IMR-90 (cell line): ENCODE data around the gene NDUFA7.

Experiments
- CTCF ChIP-seq: conservative IDR thresholded peaks from 2 replicates; pipeline ENCODE4 v1.5.1; 2012; ENCODE audit warnings: mild to moderate bottlenecking, low read depth, low read length, improper control_type of control experiment
- POLR2A ChIP-seq: IDR thresholded peaks from 2 replicates; pipeline ENCODE4 v1.6.1; 2012; ENCODE audit warnings: mild to moderate bottlenecking, low read depth, low read length

DNA sequence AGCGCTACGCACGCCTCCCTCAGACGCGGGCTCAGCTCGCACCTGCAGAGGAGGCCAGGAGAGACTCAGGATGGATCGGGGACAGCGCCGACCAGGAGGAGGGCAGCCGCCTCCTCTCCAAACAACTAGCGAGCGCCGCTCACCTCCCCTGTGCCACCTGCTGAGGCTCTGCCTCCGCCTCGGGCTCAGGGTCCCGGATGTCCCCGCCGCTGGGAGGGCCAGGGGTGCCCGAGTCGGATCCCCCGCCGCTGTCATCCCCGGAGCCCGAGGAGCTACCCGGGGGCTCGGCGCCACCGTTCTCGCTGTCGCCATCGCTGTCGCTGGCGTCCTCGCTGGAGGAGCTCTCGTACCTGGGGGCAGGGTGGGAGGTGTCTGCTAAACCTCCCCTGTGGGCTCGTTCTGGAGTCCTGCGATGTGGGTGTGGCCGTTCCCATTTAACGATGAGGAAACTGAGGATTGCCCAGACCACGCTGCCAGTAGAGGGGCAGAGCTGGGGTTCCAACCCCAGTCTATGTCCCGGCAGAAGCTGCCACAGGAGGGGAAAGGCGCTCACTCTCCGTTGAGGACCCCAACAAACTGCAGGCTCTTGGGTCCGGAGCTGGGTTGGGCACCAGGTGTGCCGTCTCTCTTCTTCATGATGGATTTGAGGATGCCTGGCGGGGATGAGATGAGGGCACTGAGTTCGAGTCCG lies 12.7 kb upstream of the NDUFA7 start:
- TF ChIP-seq CTCF = no peak
- TF ChIP-seq POLR2A = no peak
